NK-92 (cell line): ENCODE measurements around the gene MYO15A.
A peak's percentile ranks its signal among the peaks of the same experiment; 100 is the strongest.

Experiments used
- DNase-seq: peaks from one replicate; lab custom pipeline; 2025; ENCODE audit not compliant: unreplicated experiment; lab: John Stamatoyannopoulos, UW

MYO15A gene

GRCh38 chr17:18156171-18156975 lies 47.8 kb downstream of the MYO15A start:
- no peak for DNase-seq

DNA sequence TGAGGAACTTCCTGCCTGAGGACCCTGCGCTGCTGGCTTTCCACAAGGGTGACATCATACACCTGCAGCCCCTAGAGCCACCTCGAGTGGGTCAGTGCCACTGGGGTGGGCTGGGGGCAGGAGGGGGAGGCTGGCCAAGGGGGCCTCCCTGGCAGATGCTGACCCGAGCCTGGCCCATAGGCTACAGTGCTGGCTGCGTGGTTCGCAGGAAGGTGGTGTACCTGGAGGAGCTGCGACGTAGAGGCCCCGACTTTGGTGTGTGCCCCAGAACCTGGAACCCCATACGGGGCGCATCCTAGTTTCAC lies 48.4 kb downstream of the MYO15A start:
- DNase-seq = no peak

DNA sequence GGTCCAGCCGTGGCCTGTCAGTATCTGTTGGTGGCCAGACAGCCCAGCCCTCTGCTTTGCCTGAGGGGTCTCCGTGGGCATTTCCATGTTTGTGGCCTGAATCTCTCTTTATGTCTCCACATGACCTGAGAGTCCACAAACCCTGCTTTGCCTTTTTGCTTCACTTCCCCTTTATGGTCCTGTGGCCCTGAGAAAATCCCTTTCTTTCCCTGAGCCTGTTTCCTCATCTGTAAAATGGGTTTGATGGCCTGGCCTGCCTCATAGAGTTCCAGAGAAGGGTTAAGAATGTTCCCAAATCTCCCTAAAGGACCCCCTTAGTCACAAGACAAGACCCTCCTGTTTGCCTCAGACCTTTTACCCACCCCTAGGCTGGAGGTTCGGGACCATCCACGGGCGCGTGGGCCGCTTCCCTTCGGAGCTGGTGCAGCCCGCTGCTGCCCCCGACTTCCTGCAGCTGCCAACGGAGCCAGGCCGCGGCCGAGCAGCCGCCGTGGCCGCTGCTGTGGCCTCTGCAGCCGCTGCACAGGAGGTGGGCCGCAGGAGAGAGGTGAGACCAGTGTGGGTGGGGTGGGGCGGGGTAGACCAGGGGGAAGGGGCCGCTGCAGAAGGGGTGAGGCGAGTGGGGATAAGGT lies 48.9 kb downstream of the MYO15A start:
- no peak for DNase-seq

GRCh38 chr17:18158022-18158600 lies 49.6 kb downstream of the MYO15A start:
- peak; percentile 44 for DNase-seq

DNA sequence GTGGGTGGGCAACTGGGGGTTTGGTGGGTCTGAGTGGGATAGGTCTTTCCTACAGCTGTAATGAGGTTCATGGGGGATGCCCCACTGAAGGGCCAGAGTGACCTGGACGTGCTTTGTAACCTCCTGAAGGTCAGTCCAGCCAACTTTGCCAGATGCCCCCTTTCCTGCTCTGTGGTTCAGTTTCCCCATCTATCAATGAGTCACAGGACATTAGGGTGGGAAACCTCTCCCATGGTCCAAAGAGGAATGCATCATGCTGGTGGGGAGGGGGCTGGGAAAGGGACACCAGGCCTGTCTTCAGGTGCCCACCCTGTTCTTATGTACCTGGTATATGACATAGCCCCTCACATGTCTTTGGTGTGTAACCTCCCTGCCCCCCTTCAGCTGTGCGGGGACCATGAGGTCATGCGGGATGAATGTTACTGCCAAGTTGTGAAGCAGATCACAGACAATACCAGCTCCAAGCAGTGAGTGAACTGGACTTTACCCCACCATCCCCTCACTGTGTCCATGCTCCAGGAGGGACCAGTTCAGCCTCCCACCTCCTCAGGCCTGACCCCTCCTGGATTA lies 51.1 kb downstream of the MYO15A start:
- no peak for DNase-seq

- DNase-seq = no peak
Measured at GRCh38 chr17:18160128-18160856, 51.7 kb downstream of the MYO15A start.

GRCh38 chr17:18161207-18162145 lies 52.9 kb downstream of the MYO15A start:
- no peak for DNase-seq

DNA sequence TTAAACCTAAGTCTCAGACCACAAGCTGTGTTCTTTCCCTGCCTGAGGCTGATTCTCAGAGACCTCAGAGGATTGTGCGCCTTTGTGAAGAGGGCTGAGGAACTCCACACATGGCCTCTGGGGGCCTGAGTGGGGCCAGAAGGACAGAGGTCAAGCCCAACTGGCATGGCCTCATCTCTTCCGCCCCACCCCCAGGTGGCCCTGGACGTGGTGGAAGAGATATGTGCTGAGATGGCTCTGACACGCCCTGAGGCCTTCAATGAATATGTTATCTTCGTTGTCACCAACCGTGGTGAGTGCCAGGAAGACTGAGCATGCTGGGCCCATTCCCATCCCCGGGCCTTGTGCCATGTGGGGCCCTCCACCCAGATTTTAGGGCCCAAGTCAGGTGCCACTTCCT lies 55.0 kb downstream of the MYO15A start:
- DNase-seq = no peak

GRCh38 chr17:18166894-18167293 lies 58.3 kb downstream of the MYO15A start:
- DNase-seq = no peak

DNA sequence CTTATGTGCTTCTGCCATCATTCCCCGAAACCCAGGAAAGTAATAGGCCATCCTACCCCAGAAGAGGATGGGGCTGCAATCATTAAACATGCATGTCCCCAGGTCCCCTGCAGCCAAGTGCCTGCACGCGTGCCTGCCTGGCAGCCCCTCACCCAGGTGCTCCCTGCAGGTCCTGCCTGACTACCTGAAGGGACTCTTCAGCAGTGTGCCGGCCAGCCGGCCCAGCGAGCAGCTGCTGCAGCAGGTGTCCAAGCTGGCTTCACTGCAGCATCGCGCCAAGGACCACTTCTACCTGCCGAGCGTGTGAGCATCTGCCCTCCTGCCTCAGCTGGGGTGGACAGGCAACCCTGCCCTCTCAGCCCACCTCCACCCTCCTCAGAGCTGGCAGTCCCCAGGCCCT lies 58.9 kb downstream of the MYO15A start:
- DNase-seq = no peak

DNA sequence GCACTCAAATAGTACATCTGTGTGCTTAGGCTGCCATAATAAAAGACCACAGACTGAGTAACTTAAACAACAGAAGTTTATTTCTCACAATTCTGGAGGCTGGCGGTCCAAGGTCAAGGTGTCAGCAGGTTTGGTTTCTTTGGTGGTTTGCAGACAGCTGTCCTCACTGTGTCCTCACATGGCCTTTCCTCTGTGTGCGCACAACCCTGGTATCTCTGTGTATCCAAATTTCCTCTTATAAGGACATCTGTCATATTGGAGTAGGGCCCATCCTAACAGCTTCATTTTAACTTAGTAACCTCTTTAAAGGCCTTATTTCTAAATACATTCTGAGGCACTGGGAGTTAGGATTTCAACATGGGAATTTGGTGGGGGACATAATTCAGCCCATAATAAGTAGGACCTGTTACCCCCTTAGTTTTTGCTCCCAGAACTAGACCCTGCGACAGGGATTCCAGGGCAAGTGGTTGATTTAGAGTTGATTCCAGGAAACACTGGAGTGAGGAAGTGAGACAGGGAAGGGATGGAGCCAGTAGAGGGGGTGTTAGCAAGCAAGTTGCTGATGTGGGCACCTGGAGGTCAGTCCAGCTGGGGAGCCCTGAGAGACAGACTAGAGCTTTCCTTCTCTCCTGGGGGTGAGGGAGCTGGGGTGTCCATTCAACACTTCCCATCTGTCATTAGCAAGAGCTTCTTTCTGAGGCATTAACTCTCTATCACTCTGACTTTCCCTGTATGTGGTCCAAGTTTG lies 64.1 kb downstream of the MYO15A start:
- DNase-seq = no peak

DNA sequence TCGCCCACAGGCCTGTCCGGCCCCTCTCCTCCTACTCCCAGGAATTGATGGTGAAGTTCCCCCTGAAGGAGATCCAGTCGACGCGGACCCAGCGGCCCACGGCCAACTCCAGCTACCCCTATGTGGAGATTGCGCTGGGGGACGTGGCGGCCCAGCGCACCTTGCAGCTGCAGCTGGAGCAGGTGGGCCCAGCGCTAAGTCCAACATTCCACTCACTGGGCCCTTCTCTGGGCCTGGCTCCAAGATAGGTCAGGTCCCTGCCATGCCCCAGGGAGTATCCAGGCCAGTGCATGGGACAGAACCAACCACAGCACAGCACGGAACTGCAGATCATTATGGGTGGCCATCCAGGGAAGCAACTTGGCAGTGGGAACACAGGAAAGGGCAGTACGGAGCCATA lies 65.2 kb downstream of the MYO15A start:
- DNase-seq = no peak

- DNase-seq = no peak
Measured at GRCh38 chr17:18176176-18176575, 67.6 kb downstream of the MYO15A start.

GRCh38 chr17:18177133-18177532 lies 68.6 kb downstream of the MYO15A start:
- no peak for DNase-seq

DNA sequence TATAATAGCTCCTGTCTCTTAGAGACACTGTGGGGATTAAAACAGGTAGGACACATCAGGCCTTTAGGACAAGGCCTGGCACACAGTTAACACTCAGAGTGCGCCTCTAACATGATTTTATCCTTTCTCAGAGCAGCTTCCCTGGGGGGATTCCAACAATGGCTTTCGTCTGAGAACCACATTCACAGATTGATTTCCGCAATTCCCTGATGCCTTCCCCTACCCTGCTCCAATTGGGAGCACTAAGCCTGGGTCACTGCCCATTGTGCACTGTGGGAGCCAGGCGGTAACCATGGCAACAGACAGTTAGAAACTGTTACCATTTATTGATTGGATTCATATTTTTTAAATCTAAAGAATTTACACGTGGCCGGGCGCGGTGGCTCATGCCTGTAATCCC lies 69.2 kb downstream of the MYO15A start:
- no peak for DNase-seq

- DNase-seq = no peak
Measured at GRCh38 chr17:18179196-18179595, 70.6 kb downstream of the MYO15A start.

DNA sequence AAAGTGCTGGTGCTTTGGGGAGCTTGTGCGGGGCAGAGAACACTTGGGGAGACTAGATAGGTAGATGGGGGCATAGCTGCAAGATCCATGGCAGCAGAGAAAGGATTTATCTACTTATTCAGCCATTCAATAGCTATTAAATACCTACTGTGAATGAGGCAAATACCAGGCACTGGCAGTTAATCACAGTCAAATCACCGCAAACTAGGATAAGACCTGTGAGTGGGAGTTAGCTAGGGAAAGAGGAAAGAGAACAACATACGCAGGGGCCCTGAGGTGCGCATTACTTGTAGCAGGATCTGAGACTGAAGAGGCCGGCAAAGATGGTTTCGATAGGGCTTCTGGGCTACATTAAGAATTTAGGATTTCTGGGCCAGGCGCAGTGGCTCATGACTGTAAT lies 71.2 kb downstream of the MYO15A start:
- no peak for DNase-seq

GRCh38 chr17:18181358-18181757 lies 72.8 kb downstream of the MYO15A start:
- no peak for DNase-seq

- no peak for DNase-seq
Measured at GRCh38 chr17:18182110-18182977, 73.8 kb downstream of the MYO15A start.
